Activated CD8-positive, alpha-beta memory T cell treated with anti-CD3 and anti-CD28 coated beads for 24 hours (primary cell): ENCODE measurements around the gene MSMB.
"Not testable (repeated sequence)": the region's sequence is repeated elsewhere in the genome, so short reads cannot be mapped to it uniquely, and the experiment has no call there.

Source experiments
- DNase-seq: peaks from one replicate; pipeline ENCODE4 v3.0.0-alpha.2; 2020

MSMB gene

DNA sequence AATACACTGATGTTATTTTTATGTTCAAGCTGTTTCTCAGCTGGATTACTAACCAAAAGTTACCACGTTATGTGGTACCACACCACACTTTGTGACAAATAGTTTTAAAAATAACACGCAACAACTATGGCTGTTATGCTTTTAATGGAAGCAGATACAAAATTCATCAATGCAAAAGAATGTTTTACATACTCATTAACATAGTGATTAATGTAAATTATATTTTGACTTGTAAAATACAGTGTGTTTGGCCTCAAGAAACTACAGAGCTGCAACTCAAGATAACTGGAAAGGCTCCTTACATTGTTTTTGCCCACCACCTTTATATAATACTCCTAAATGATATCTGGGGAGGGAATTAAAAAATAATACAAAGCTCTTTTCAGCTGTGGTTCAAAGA is 41.1 kb downstream of the MSMB start:
- no peak for DNase-seq

DNA sequence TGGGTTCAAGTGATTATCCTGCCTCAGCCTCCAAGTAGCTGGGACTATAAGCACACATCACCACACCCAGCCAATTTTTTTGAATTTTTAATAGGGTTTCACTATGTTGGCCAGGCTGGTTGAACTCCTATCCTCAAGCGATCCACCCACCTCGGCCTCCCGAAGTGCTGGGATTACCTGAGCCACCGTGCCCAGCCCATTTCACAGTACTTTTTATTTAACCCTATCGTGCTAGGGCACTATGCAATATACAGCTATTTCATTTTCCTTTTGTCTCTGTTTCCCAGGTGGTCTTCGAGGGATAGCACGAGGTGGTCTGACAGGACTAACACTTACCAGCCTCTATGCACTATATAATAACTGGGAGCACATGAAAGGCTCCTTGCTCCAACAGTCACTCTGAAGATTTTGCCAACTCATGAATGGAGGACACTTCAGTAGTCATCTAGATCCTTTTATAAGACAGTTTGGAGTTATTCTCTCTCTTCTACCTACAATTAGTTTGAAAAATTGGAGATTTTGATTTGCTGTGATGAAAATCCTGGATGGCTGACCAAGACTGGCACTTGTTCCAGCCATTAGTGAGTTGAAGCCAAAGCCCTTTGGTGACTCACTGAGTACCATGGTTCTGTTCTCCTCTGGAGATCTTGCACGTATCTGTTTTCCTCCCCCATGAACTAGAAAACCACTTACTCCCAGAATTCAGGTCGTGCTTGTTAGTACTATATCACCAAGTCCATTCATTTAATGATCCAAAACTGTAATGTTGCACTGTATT is 43.0 kb downstream of the MSMB start:
- DNase-seq, result no peak

GRCh38 chr10:46002189-46002687 is 43.8 kb downstream of the MSMB start:
- not testable (repeated sequence) for DNase-seq

GRCh38 chr10:46001187-46001756 is 44.8 kb downstream of the MSMB start:
- no peak for DNase-seq

DNA sequence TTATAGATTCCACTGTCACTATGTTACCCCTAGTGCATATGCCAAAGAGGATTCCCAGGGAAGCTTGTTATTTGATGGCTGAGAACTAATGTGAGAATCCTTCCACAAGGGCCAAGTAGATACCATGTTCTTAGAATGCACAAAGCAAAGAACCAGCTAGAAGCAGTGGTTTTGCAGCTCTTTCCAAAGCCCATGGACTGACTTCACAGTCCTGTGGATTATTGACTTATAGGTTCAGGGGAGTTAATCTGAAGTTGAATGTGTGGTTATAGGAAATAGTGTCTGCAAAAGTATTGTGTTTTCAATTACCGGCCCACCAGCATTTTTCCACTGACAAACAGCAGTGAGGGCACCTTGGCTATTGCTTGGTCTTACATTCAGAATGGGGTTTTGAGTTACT is 45.5 kb downstream of the MSMB start:
- no peak for DNase-seq

GRCh38 chr10:45999955-46000354 is 46.1 kb downstream of the MSMB start:
- DNase-seq, result not testable (repeated sequence)

GRCh38 chr10:45997994-45998763 is 47.9 kb downstream of the MSMB start:
- DNase-seq, result no peak

- no peak for DNase-seq
These were observed 48.5 kb downstream of the MSMB start for GRCh38 chr10:45997557-45997956.

GRCh38 chr10:45985590-45985989 is 60.5 kb downstream of the MSMB start:
- not testable (repeated sequence) for DNase-seq

- not testable (repeated sequence) for DNase-seq
These were observed 61.6 kb downstream of the MSMB start for GRCh38 chr10:45984473-45984872.

DNA sequence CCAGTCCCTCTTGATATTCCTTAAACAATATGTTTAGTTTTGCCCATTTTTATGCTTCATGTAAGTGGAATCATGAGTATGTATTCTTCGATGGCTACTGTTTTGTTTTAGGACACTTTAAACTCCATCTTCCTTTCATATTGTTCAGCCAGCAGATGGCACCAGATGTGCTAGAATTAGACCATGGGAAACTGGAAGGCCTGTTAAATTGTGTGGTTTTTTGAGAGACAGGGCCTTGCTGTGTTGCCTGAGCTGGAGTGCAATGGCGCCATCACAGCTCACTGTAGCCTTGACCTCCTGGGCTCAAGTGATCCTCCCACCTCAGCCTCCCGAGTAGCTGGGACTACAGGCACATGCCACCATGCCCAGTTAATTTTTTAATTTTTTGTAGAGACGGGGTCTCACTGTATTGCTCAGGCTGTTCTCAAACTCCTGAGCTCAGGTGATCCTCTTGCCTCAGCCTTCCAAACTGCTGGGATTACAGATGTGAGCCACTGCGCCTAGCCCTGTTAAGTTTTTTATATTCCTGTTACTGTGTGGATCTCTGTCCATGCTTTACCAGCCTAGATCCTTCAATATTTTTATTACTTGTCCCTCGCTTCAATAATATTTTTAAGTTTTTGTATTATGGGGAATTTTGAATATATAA is 62.4 kb downstream of the MSMB start:
- not testable (repeated sequence) for DNase-seq
